ENCODE results near the gene LRP5.

Gene LRP5

DNA sequence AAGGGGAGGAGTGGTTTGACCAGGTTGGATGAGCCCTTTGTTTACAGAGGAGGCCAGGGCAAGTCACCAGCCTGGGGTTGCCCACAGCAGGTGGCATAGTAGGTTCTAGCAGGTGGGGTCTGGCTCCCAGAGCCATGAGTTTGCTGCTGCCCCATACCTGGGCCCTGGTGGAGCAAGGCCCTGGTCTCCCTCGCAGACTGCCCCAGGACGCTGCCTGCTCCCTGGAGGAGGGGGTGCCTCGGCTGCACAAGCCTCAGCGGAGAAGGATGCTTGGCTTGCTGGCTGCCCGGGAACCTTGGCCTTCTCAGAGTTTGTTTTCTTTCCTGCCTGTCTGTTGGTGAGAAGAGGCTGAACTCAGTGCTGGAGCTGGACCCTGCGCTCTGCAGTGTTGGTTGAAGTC lies 54.9 kb downstream of the LRP5 start:
- H2BK15ac ChIP-seq (replicated peaks; ENCODE audit: low read depth) = no peak overlapping the region
- H2BK120ac ChIP-seq (ENCODE audit: low read depth, low read length) = no peak overlapping the region

DNA sequence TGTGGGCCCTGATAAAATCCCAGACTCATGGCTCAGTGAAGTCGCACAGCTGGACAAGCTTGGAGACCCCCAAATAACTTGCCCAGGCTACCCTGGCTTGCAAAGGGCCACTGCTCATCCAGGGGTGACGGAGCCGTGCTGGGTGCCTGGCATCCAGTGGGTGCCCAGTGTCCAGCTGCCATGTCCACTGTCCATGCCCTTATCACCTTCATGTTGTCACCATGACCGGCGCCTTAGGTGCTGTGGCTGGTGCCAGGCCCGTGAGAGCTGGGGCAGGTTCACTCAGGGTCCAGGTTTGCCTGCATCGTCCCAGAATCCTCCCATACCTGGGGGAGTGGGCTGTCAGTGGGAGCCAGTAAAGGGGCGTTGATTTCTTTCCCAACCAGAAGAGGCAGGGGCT lies 57.4 kb downstream of the LRP5 start:
- H3K4ac ChIP-seq (ENCODE audit: low read depth, low read length) = no peak overlapping the region
- no peaks in the 10 kb centered on the region for H3K4me1 ChIP-seq (ENCODE audit: control insufficient read depth, low read depth, low read length)
- H3K79me2 ChIP-seq (ENCODE audit: control insufficient read depth, insufficient read depth, low read length) = no peaks in the 10 kb centered on the region
- H3K27me3 ChIP-seq (ENCODE audit: insufficient read depth, low read length, poor library complexity) = no peaks in the 10 kb centered on the region
- H3K27ac ChIP-seq (ENCODE audit: low read depth, low read length) = no peak overlapping the region
- no peak overlapping the region for H4K5ac ChIP-seq (ENCODE audit: low read length)
- H3K79me1 ChIP-seq (ENCODE audit: low read length) = no peaks in the 10 kb centered on the region
- no peak overlapping the region for H4K8ac ChIP-seq (ENCODE audit: low read depth, low read length)
- no peak overlapping the region for H3K56ac ChIP-seq (ENCODE audit: low read length)
- H2BK120ac ChIP-seq (ENCODE audit: low read depth, low read length) = no peak overlapping the region
- DNase-seq = no peak
- H3K9ac ChIP-seq (ENCODE audit: low read length) = no peak overlapping the region
- no peaks in the 10 kb centered on the region for H3K36me3 ChIP-seq (ENCODE audit: control insufficient read depth, insufficient read depth, low read length)
- no peak overlapping the region for H2AK5ac ChIP-seq (ENCODE audit: low read length)
- no peak overlapping the region for H3K23ac ChIP-seq (ENCODE audit: low read length)
- H2BK15ac ChIP-seq (replicated peaks; ENCODE audit: low read depth) = no peak overlapping the region
- no peak overlapping the region for H3K18ac ChIP-seq (ENCODE audit: low read length)
- WGBS (ENCODE audit: extremely low coverage, insufficient coverage, low lambda C conversion rate) = no CpG with 5 or more reads among the region's 8 CpGs
- H3K4me3 ChIP-seq (ENCODE audit: low read length) = no peak overlapping the region
- H2BK5ac ChIP-seq (ENCODE audit: low read length) = no peak overlapping the region
- H3K4me2 ChIP-seq (ENCODE audit: low read length) = no peak overlapping the region

More for the DNA sequence above, 54.9 kb downstream of the LRP5 start:
- no CpG with 5 or more reads among the region's 6 CpGs for WGBS (ENCODE audit: extremely low coverage, insufficient coverage, low lambda C conversion rate)
- Histone ChIP-seq H3K4me2 (ENCODE audit: low read length) (no peak overlapping the region), H3K18ac (ENCODE audit: low read length) (no peak overlapping the region), H3K4me3 (ENCODE audit: low read length) (no peak overlapping the region), H4K5ac (ENCODE audit: low read length) (no peak overlapping the region), H3K4ac (ENCODE audit: low read depth, low read length) (no peak overlapping the region), H3K79me2 (ENCODE audit: control insufficient read depth, insufficient read depth, low read length) (no peaks in the 10 kb centered on the region), H3K27ac (ENCODE audit: low read depth, low read length) (no peak overlapping the region), H3K4me1 (ENCODE audit: control insufficient read depth, low read depth, low read length) (no peaks in the 10 kb centered on the region), H3K79me1 (ENCODE audit: low read length) (no peaks in the 10 kb centered on the region), H2AK5ac (ENCODE audit: low read length) (no peak overlapping the region), H4K8ac (ENCODE audit: low read depth, low read length) (no peak overlapping the region), H3K56ac (ENCODE audit: low read length) (no peak overlapping the region), H3K23ac (ENCODE audit: low read length) (no peak overlapping the region), H3K36me3 (ENCODE audit: control insufficient read depth, insufficient read depth, low read length) (no peaks in the 10 kb centered on the region), H3K9ac (ENCODE audit: low read length) (no peak overlapping the region), H3K27me3 (ENCODE audit: insufficient read depth, low read length, poor library complexity) (no peaks in the 10 kb centered on the region), H2BK5ac (ENCODE audit: low read length) (no peak overlapping the region)
- no peak for DNase-seq

DNA sequence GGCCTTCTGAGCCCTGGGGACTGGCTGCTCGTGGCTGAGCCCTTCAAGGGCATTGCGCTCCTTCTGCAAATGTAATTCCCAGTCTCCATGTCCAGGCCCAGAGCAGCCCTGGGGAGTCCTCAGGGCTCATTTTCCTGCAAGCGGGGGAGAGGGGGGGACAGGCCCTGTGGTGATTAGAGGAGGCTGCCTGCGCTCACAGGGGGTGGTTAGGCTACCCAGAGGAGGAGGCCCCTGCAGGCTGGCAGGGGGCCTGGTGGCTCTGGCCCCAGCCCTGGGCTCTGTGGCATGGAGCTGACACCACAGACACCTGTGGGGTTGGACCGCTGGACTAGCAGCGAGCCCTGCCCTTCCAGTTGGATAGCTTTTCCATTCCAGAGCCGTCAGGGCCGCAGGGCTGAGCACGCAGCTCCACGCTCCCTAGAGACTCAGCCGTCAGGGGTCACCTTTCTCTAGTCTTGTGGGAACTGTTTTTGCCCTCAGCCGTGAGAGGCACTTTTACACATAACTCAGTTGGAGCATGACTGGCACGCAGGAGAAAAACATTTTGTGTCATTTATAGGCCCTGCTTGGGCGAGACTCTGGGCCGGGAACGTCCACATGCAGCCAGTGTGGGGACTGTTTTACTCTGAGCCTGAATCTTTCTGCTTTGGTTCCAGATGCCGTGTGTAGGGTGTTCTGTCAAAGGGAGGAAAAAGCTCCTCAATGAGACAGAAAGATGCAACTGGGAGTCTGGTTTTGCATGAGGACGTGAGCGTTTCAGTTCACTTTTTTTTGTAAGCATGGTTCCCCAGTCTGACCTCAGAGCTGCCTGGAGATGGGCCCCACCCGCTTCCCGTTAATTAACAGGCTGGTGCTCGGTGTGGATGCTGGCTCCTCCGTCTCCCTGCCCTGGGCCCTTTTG lies 58.1 kb downstream of the LRP5 start:
- Histone ChIP-seq H3K4ac (ENCODE audit: low read depth, low read length) (no peak overlapping the region), H3K56ac (ENCODE audit: low read length) (no peak overlapping the region), H3K27me3 (ENCODE audit: insufficient read depth, low read length, poor library complexity) (no peaks in the 10 kb centered on the region), H3K36me3 (ENCODE audit: control insufficient read depth, insufficient read depth, low read length) (no peaks in the 10 kb centered on the region), H3K4me3 (ENCODE audit: low read length) (no peak overlapping the region), H3K23ac (ENCODE audit: low read length) (no peak overlapping the region), H4K5ac (ENCODE audit: low read length) (no peak overlapping the region), H2AK5ac (ENCODE audit: low read length) (no peak overlapping the region), H3K27ac (ENCODE audit: low read depth, low read length) (no peak overlapping the region), H2BK5ac (ENCODE audit: low read length) (no peak overlapping the region), H3K4me2 (ENCODE audit: low read length) (no peak overlapping the region), H3K9ac (ENCODE audit: low read length) (no peak overlapping the region), H4K8ac (ENCODE audit: low read depth, low read length) (no peak overlapping the region), H3K79me1 (ENCODE audit: low read length) (no peaks in the 10 kb centered on the region), H3K18ac (ENCODE audit: low read length) (no peak overlapping the region), H2BK15ac (replicated peaks; ENCODE audit: low read depth) (no peak overlapping the region), H3K79me2 (ENCODE audit: control insufficient read depth, insufficient read depth, low read length) (no peaks in the 10 kb centered on the region), H3K4me1 (ENCODE audit: control insufficient read depth, low read depth, low read length) (no peaks in the 10 kb centered on the region), H2BK120ac (ENCODE audit: low read depth, low read length) (no peak overlapping the region)
- DNase-seq = no peak
- WGBS (ENCODE audit: extremely low coverage, insufficient coverage, low lambda C conversion rate) = no CpG with 5 or more reads among the region's 23 CpGs

DNA sequence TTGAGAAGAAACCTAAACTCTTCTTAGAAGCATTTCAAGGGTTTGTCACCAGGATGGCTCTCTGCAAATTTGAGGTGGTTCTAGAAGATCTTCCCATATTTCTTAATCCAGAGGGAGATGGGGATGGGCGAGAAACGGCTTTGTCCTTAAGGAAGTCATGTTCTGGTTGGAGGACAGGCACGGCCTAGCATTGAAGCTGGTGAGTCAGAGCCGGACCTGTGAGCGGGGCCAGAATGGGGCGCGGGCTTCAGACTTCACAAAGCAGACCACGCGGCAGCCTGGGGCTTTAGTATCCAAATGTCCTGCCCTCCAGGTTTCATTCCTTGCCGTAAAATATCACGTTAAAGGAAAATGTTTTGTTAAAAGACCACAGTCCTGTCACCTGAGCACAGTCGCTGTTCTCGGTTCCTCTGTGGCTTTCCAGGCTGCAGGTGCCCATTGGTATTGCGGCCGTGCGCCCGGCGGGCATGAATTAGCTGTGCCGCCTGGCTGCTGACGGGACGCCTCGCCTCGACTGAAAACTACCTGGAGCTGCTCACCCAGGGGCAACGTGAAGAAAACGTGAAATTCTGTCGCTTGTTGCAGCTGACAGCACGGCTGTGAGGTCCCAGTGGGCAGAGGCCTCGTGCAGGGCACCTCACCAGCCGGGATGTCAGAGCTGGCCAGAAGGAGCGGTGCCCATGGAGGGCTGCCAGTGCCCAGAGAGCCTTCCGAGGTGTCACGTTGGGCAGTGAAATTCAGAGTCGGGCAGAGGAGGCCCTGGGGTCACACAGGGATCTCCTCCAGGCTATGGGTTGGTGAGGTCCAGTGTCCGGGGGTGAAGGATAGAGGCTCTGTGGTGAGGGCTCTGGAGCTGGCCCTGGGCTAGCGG lies 59.0 kb downstream of the LRP5 start:
- H3K56ac ChIP-seq (ENCODE audit: low read length) = no peak overlapping the region
- H3K4me1 ChIP-seq (ENCODE audit: control insufficient read depth, low read depth, low read length) = no peaks in the 10 kb centered on the region
- WGBS (ENCODE audit: extremely low coverage, insufficient coverage, low lambda C conversion rate) = no CpG with 5 or more reads among the region's 35 CpGs
- no peak overlapping the region for H2BK5ac ChIP-seq (ENCODE audit: low read length)
- H3K9ac ChIP-seq (ENCODE audit: low read length) = no peak overlapping the region
- no peak overlapping the region for H3K4me3 ChIP-seq (ENCODE audit: low read length)
- no peak overlapping the region for H2BK120ac ChIP-seq (ENCODE audit: low read depth, low read length)
- no peaks in the 10 kb centered on the region for H3K79me2 ChIP-seq (ENCODE audit: control insufficient read depth, insufficient read depth, low read length)
- DNase-seq = no peak
- H3K18ac ChIP-seq (ENCODE audit: low read length) = no peak overlapping the region
- no peak overlapping the region for H2BK15ac ChIP-seq (replicated peaks; ENCODE audit: low read depth)
- H4K5ac ChIP-seq (ENCODE audit: low read length) = no peak overlapping the region
- H4K8ac ChIP-seq (ENCODE audit: low read depth, low read length) = no peak overlapping the region
- no peaks in the 10 kb centered on the region for H3K27me3 ChIP-seq (ENCODE audit: insufficient read depth, low read length, poor library complexity)
- H2AK5ac ChIP-seq (ENCODE audit: low read length) = no peak overlapping the region
- H3K4me2 ChIP-seq (ENCODE audit: low read length) = no peak overlapping the region
- H3K36me3 ChIP-seq (ENCODE audit: control insufficient read depth, insufficient read depth, low read length) = no peaks in the 10 kb centered on the region
- H3K4ac ChIP-seq (ENCODE audit: low read depth, low read length) = no peak overlapping the region
- H3K27ac ChIP-seq (ENCODE audit: low read depth, low read length) = no peak overlapping the region
- no peak overlapping the region for H3K23ac ChIP-seq (ENCODE audit: low read length)
- no peaks in the 10 kb centered on the region for H3K79me1 ChIP-seq (ENCODE audit: low read length)

DNA sequence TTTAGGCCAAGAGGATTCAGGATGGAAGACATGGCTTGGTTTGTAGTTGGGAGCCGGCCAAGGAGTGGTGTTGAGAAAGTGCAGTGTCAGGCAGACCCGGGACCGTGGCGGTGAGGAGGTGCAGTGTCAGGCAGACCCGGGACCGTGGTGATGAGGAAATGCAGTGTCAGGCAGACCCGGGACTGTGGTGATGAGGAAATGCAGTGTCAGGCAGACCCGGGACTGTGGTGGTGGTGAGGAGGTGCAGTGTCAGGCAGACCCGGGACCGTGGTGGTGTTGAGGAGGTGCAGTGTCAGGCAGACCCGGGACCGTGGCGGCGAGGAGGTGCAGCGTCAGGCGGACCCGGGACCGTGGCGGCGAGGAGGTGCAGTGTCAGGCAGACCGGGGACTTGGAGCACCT lies 59.7 kb downstream of the LRP5 start:
- no peak overlapping the region for H2BK15ac ChIP-seq (replicated peaks; ENCODE audit: low read depth)
- no peak overlapping the region for H4K8ac ChIP-seq (ENCODE audit: low read depth, low read length)
- no CpG with 5 or more reads among the region's 21 CpGs for WGBS (ENCODE audit: extremely low coverage, insufficient coverage, low lambda C conversion rate)
- H3K4me3 ChIP-seq (ENCODE audit: low read length) = no peak overlapping the region
- DNase-seq = no peak
- no peak overlapping the region for H3K9ac ChIP-seq (ENCODE audit: low read length)
- H2BK5ac ChIP-seq (ENCODE audit: low read length) = no peak overlapping the region
- H3K27ac ChIP-seq (ENCODE audit: low read depth, low read length) = no peak overlapping the region
- H3K4me1 ChIP-seq (ENCODE audit: control insufficient read depth, low read depth, low read length) = no peaks in the 10 kb centered on the region
- no peak overlapping the region for H3K4me2 ChIP-seq (ENCODE audit: low read length)
- no peak overlapping the region for H3K23ac ChIP-seq (ENCODE audit: low read length)
- no peaks in the 10 kb centered on the region for H3K79me1 ChIP-seq (ENCODE audit: low read length)
- no peak overlapping the region for H3K56ac ChIP-seq (ENCODE audit: low read length)
- no peaks in the 10 kb centered on the region for H3K27me3 ChIP-seq (ENCODE audit: insufficient read depth, low read length, poor library complexity)
- no peaks in the 10 kb centered on the region for H3K36me3 ChIP-seq (ENCODE audit: control insufficient read depth, insufficient read depth, low read length)
- H4K5ac ChIP-seq (ENCODE audit: low read length) = no peak overlapping the region
- no peak overlapping the region for H2BK120ac ChIP-seq (ENCODE audit: low read depth, low read length)
- H3K18ac ChIP-seq (ENCODE audit: low read length) = no peak overlapping the region
- no peak overlapping the region for H3K4ac ChIP-seq (ENCODE audit: low read depth, low read length)
- no peaks in the 10 kb centered on the region for H3K79me2 ChIP-seq (ENCODE audit: control insufficient read depth, insufficient read depth, low read length)
- no peak overlapping the region for H2AK5ac ChIP-seq (ENCODE audit: low read length)
